ENCODE measurements around the gene MAGEB17.

DNA sequence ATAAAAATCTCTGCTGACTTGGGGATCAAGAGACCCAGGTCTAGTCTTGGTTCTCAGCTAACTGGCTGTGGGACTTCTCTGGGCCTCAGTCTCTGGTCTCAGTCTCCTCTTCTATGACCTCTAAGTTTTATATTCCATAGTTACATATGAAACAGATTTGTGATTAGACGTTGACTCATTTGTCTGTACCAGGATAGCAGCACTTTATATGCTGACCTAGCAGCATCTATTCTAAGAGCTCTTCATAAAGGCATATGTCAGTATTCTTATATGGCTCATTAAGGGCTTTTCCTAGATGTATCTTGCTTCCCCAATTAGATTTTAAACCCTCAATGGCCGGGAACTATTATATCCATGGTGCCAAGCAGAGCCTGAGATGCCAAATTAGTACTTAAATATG lies 31.2 kb upstream of the MAGEB17 start:
- TF ChIP-seq CTCF (IDR thresholded peaks at IDR 0.05) (no peak), POLR2A (IDR thresholded peaks at IDR 0.05) (no peak)

All from testis (tissue), 2 donors.